Measurements from ENCODE around the gene DOCK2. TPM values are rescaled to one million over a fixed set of nuclear protein-coding genes. Genes with fewer than 3 reads are reported as not detected.

The DOCK2 gene
- polyA plus RNA-seq, 1 of the 3 experiments (the other 2 are of a cell fraction): 3.8 TPM

GRCh38 chr5:169956126-169956525 lies 319.1 kb downstream of the DOCK2 start:
- Histone ChIP-seq H4K20me1 (ENCODE audit: insufficient read depth) (no peaks in the 10 kb centered on the region), H3K27me3 (ENCODE audit: insufficient read depth) (no peaks in the 10 kb centered on the region), H3K27ac (ENCODE audit: low read depth in 2 of 2, low read length in 1 of 2) (no peak overlapping the region), H3K9me3 (no peaks in the 10 kb centered on the region), H3K36me3 (replicated peaks in 1 of 2; ENCODE audit: control insufficient read depth in 1 of 2, insufficient read depth in 2 of 2, low read length in 1 of 2) (peaks cover 0 to 25% of the 10 kb centered on the region in 2 experiments), H3F3A (replicated peaks; ENCODE audit: insufficient read depth) (no peaks in the 10 kb centered on the region), H3K9me2 (no peaks in the 10 kb centered on the region), H3K9ac (no peak overlapping the region), H3K4me1 (ENCODE audit: control insufficient read depth in 1 of 2, insufficient read depth in 2 of 2, low read depth in 1 of 2, low read length in 1 of 2) (no peaks in the 10 kb centered on the region), H3K79me2 (ENCODE audit: insufficient read depth) (peaks cover 64% of the 10 kb centered on the region; the same call in 1 of the 2 replicates), H2AFZ (ENCODE audit: low read depth) (no peak overlapping the region), H3K4me2 (no peak overlapping the region), H3K4me3 (ENCODE audit: low read depth in 2 of 2, low read length in 1 of 2) (no peak overlapping the region)
- POLR2A ChIA-PET: no interaction called here
- DNase-seq: no peak
- 90% methylated on average over 3 of the region's 3 CpGs for WGBS (ENCODE audit: low lambda C conversion rate)
- TF ChIP-seq USF1 (IDR thresholded peaks at IDR 0.05; ENCODE audit: borderline replicate concordance, low read depth): no peak
- TF ChIP-seq TCF12 (IDR thresholded peaks at IDR 0.05): no peak
- TF ChIP-seq GABPA (IDR thresholded peaks at IDR 0.05; ENCODE audit: low read depth): no peak
- TF ChIP-seq RXRA (IDR thresholded peaks at IDR 0.05; ENCODE audit: borderline replicate concordance, low read depth): no peak
- no peak for TF ChIP-seq GATA2 (CRISPR knock-in tag; IDR thresholded peaks at IDR 0.05)
- no peak for TF ChIP-seq NFIC (IDR thresholded peaks at IDR 0.05; ENCODE audit: borderline replicate concordance)
- no peak for TF ChIP-seq YY1 (IDR thresholded peaks at IDR 0.05; ENCODE audit: low read depth)
- no peak for TF ChIP-seq PBX3 (IDR thresholded peaks at IDR 0.05)
- no peak for TF ChIP-seq REST (IDR thresholded peaks at IDR 0.05; ENCODE audit: low read depth, low read length)
- CTCF ChIA-PET: interaction anchor here (3.8 kb wide), 1 partner anchor 24 kb away, joined by 20 read pairs; the partner anchor contains the start of gene INSYN2B

- Histone ChIP-seq H3K4me1 (ENCODE audit: control insufficient read depth in 1 of 2, insufficient read depth in 2 of 2, low read depth in 1 of 2, low read length in 1 of 2) (no peaks in the 10 kb centered on the region), H3F3A (replicated peaks; ENCODE audit: insufficient read depth) (no peaks in the 10 kb centered on the region), H3K27ac (ENCODE audit: low read depth in 2 of 2, low read length in 1 of 2) (no peak overlapping the region), H3K9me2 (no peaks in the 10 kb centered on the region), H3K4me2 (no peak overlapping the region), H3K79me2 (ENCODE audit: insufficient read depth) (peaks cover 62% of the 10 kb centered on the region; the same call in 1 of the 2 replicates), H2AFZ (ENCODE audit: low read depth) (no peak overlapping the region), H3K9ac (no peak overlapping the region), H3K27me3 (ENCODE audit: insufficient read depth) (no peaks in the 10 kb centered on the region), H4K20me1 (ENCODE audit: insufficient read depth) (no peaks in the 10 kb centered on the region), H3K36me3 (replicated peaks in 1 of 2; ENCODE audit: control insufficient read depth in 1 of 2, insufficient read depth in 2 of 2, low read length in 1 of 2) (peaks cover 0 to 25% of the 10 kb centered on the region in 2 experiments), H3K9me3 (no peaks in the 10 kb centered on the region), H3K4me3 (ENCODE audit: low read depth in 2 of 2, low read length in 1 of 2) (no peak overlapping the region)
- POLR2A ChIA-PET: no interaction called here
- CTCF ChIA-PET: interaction anchor here (3.8 kb wide), 1 partner anchor 24 kb away, joined by 20 read pairs; the partner anchor contains the start of gene INSYN2B
- DNase-seq: no peak
- TF ChIP-seq NFIC (IDR thresholded peaks at IDR 0.05; ENCODE audit: borderline replicate concordance) (no peak), RCOR1 (IDR thresholded peaks at IDR 0.05; ENCODE audit: low read length) (no peak), MAX (IDR thresholded peaks at IDR 0.05; ENCODE audit: low read depth) (no peak), TAF1 (IDR thresholded peaks at IDR 0.05; ENCODE audit: borderline replicate concordance, low read depth, low read length) (no peak), ELF1 (IDR thresholded peaks at IDR 0.05) (no peak), EZH2phosphoT487 (IDR thresholded peaks at IDR 0.05; ENCODE audit: borderline replicate concordance, low read depth) (no peak), GABPA (IDR thresholded peaks at IDR 0.05; ENCODE audit: low read depth) (no peak), POLR2AphosphoS5 (IDR thresholded peaks at IDR 0.05; ENCODE audit: low read depth, low read length) (no peak), YY1 (IDR thresholded peaks at IDR 0.05; ENCODE audit: low read depth) (no peak), MXI1 (IDR thresholded peaks at IDR 0.05; ENCODE audit: low read depth, low read length) (no peak), FOXJ3 (CRISPR knock-in tag; IDR thresholded peaks at IDR 0.05) (no peak), FOXM1 (IDR thresholded peaks at IDR 0.05; ENCODE audit: low read depth) (no peak), FOSL2 (IDR thresholded peaks at IDR 0.05; ENCODE audit: borderline replicate concordance, low read depth) (no peak), MEF2A (IDR thresholded peaks at IDR 0.05; ENCODE audit: borderline replicate concordance, low read depth) (no peak), SIN3A (IDR thresholded peaks at IDR 0.05; ENCODE audit: borderline replicate concordance, low read depth, low read length) (no peak), TCF12 (IDR thresholded peaks at IDR 0.05) (no peak), GATA2 (CRISPR knock-in tag; IDR thresholded peaks at IDR 0.05) (no peak)
These were observed 319.7 kb downstream of the DOCK2 start for GRCh38 chr5:169956756-169957155.

All from SK-N-SH (cell line).